ENCODE measurements around the gene POLR3E.
"Not testable (repeated sequence)": the region's sequence is repeated elsewhere in the genome, so short reads cannot be mapped to it uniquely, and the experiment has no call there.

POLR3E gene

DNA sequence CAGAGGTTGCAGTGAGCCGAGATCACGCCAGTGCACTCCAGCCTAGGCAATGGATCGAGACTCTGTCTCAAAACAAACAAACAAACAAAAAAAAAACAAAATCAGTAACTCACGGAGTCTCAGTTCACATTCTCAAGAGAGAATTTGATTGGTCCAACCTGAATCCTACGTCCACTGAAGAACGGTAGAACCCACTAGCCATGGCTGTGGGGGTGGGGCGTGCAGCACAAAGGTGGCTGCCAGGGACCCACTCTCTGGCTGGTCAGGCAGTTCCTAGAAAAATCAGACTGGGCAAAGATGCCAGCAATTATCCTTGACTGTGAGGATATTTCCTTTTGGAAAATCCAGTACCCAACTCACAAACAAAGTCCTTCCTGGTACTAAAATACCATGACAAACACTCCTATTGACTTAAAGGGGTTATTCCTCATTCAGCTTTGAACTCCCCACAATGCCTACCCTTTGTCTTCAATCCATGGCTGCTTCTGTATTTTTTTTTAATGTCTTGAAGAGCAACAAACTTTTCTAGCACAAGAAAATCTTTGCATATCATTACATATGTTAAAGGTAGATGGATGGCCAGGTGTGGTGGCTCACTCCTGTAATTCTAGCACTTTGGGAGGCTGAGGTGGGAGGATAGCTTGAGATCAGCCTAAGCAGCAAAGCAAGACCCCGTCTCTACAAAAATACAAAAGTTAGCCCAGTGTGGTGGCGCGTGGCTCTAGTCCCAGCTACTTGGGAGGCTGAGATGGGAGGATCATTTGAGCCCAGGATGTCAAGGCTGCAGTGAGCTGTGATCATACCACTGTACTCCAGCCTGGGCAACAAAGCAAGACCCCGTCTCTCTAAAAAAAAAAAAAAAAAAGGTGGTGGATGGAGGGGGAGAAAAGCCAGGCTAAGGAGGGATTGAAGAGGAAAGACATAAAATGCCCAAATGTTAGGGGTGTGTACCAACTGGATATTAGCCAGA is 3.8 kb upstream of the POLR3E start:
- DNase-seq, result no peak

DNA sequence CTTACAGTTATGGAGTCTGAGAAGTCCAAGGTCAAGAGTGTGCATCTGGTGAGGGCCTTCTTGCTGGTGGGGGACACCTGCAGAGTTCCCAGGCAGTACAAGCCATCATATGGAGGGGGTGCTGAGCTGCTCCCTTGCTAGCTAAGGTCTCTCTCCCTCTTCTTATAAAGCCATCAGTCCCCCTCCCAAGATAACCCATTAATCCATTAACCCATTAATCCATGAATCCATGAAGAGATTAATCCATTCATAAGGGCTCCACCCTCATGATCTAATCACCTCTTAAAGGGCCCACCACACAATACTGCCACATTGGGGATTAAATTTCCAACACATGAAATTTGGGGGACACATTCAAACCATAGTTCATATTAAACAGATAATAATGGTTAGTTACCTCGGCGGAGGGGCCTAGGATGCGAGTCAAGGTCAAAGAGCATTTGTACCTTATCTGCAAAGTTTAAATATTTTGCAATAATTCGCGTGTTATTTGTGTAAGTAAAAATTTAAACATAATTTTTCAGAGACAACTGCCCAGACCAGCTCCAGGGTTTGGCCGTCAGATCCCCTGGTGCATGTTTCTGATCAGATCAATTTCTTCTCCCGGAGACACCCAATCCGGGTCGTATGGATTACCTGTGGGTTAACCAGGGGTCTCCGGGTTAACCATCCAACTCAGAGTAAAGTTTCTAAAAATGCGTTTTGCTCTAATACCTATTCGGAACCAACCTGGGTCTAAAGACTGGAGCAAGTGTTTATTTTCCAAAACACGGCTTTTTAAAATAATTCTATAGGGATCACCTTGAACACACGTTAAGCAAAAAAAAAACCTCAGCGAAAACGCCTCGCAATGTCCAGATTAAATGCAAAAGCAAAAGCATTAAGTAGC is 740 bp upstream of the POLR3E start:
- no peak for DNase-seq

DNA sequence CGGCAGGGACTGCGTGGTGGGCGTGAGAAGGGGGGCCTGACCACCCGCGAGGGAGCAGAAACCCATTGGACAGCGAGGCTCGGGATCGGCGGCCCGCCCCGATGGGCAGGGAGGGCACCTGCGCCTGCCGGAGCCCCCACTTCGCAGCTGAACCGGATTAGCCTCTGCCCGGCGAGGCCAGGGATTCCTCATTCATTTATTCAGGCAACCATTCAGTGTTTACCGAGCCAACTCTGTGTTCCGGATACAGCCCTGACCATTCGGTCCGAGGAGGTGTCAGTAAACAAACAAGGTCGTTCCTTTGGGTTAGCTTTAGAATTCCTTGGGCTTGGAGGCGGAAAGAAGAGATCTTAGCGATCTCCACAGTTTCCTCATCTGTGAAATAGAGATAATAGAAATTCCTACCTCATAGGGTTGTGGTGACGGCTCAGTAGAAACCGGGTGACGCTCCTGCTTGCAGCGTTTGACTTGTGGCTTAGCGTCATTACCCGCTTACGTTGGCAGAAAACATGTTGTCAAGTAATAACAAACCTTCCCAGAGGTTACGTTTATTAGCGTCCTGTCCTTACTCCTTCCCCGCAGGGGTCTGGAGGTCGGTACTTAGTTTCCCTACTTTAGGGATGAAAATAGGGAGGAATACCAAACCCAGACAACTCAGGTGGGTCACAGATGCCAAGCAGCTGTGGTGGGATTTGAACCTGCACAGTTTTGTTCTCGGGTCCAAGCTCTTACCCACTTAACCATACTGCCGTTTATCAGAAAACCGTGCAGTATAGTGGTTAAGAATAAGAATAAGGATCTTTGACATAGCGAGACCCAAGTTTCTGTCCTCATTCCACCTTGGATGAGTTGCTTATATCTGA is 893 bp downstream of the POLR3E start:
- DNase-seq, result peak; percentile 79

DNA sequence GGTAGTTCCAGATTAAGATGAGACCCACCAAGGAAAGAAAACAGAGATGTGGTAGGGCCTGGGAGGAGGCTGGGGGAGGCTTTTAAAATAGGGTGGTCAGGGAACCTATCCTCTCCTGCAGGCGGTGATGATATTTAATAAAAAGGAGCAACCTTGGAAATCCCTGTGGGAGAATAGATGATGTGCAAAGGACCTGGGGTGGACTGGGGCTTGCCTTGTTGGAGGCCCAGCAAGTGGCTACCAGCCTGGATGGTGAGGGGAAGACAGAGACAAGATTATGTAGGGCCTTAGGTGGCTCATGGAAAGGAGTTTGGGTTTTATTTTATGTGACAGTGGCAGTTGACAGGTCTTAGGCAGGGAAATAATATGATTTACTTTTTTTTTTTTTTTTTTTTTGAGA is 1.8 kb downstream of the POLR3E start:
- no peak for DNase-seq

DNA sequence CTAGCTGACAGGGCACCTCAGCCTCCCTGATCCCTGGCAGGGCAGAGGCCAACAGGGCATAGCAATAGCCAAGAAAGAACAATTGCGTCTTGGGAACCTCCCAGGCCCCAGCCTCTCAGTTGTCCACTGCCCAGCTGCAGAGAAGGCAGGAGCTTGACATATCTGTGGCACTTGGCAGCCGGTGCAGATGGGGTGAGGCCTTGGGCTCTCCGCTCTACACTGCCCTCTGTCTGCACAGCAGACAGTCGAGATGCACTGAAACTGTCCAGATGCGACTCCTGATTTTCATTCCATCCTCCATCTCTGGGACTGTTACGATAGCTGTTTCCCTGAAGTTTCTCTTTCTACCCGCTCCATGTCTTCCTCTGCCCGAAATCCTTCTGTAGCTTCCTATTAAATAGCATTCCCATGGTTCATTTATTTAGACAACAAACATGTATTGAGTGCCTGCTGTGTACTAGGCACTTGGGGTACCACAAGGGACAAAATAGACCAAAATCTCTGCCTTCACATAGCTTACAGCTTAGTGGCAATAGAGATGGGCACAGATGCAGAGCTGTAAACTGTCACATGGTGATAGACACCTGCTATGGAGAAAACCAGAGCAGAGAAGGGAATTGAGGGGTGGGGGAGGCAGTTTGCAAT is 3.3 kb downstream of the POLR3E start:
- peak; percentile 52 for DNase-seq

DNA sequence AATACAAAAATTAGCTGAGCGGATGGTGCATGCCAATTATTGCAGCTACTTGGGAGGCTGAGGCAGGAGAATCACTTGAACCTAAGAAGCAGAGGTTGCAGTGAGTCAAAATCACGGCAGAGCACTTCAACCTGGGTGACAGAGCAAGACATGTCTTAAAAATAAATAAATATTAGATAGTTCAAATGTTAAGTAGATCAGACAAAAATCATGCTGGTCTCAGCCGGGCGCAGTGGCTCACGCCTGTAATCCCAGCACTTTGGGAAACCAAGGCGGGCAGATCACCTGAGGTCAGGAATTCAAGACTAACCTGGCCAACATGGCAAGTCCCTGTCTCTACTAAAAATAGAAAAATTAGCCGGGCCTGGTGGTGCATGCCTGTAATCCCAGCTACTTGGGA is 4.2 kb downstream of the POLR3E start:
- not testable (repeated sequence) for DNase-seq

DNA sequence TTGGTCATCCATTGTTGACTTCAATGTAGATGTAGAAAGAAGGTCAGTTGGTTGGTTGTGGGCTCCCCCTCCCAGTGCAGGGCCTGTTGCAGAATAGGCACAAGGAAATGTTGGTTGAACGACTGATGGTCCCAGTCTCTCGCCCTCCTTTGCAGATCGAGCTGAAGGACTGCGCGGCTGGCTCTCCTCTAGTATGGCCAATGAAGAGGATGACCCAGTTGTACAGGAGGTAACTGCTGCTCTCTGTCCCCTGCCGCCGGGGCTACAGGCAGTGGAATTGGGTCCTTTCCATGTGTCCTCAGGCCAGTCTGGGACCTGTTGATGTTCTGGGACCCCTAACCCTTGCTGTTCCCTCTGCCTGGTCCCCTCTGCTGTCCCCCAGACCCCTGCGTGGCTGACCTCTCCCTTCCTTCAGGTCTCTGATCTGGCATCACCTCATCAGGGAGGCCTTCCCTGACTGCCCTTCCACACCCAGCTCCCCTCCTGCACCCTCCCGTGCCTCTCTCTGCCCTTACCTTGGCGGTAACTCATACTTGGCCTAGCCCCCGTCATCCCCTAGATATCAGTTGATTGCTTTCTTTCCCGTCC is 5.7 kb downstream of the POLR3E start:
- DNase-seq, result no peak

DNA sequence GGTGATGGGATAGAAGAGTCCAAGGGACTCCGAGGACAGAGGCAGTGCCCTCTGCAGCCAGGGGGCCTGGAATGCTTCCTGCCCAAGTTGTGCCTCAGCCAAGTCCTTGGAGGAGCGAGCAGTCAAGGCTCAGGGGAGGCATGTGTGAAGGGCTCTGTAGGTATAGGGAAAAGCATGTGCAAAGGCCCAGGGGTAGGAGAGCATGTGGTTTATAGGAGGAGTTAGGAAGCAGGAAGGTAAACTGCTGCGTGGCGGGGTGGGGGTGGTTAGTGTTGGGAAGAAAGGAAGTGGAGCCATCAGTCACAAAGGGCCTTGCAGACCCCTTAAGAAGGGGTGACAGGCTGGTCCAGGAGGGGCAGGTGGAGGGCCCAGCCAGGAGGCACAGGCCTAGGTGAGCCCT is 7.2 kb downstream of the POLR3E start:
- no peak for DNase-seq

DNA sequence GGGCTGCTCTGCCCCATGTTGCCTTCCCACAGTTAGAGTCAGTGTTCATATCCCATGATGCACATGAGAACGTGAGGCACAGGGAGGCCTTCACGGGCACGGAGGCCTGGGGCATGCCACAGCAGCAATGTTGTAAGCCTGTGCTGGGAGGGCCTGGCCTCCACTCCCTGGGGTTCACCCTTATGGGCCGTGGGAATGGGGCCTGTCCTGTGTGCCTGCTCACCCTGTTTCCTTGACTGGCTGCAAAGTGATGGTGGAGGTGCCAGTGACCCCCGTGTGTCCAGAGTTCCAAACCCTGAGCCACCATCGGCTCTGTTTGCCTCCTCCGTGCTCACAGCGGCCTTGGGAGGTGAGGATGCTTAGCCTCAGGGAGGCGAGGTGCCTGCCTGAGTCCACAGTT is 9.6 kb downstream of the POLR3E start:
- DNase-seq, result no peak

DNA sequence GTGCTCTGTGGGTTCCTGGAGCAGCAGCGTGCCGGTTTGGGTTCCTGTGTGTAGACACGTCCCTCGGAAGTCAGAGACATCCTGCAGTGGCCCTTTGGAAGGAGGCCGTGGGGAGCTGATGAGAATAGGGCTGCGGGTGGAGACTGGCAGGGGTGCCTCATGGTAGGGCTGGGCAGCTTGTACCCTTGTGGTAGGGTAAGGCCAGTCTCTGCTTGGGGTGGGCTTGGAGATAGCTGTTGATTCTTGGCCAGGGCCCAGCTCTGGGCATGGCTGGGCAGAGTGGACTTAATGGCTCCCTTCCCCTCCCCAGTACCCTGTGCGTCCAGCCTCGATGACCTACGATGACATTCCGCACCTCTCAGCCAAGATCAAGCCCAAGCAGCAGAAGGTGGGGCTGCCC is 10.6 kb downstream of the POLR3E start:
- no peak for DNase-seq

DNA sequence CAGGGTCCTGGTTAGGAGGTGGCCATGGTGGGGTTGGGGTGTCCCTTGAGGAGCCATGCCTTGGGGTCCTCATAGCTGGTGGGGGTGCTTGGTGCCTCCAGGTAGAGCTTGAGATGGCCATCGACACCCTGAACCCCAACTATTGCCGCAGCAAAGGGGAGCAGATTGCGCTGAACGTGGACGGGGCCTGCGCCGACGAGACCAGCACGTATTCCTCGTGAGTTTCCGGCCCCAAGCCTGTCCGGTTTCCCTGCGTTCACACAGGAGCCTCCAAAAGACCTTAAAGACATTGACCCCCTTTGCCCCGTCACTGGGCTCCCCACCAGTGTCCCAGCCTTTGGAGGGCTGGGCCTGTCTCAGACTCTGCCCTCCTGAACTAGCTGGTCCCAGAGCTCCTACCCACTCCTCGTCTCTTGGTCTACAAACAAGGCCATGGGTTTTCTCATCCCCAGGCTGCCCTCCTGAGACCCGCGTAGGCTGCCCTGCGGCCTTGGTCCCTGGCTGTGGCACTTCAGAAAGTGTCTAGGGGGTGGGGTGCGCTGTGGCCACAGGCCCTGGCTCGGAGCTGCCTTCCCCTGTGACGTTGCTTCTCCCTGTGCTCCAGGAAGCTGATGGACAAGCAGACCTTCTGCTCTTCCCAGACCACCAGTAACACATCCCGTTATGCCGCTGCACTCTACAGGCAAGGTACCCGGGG is 11.8 kb downstream of the POLR3E start:
- DNase-seq, result no peak

DNA sequence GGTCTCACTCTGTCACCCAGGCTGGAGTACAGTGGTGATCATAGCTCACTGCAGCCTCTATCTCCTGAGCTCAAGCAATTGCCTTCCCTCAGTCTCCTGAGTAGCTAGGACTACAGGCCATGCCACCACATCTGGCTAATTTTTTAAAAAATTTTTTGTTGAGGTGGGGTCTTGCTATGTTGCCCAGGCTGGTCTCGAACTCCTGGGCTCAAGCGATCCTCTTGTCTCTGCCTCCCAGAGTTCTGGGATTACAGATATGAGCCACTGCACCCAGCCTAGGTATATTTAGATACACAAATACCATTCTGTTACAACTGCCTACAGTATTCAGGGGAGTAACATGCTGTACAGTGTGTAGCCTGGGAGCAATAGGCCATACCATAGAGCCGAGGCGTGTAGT is 14.3 kb downstream of the POLR3E start:
- DNase-seq, result no peak

DNA sequence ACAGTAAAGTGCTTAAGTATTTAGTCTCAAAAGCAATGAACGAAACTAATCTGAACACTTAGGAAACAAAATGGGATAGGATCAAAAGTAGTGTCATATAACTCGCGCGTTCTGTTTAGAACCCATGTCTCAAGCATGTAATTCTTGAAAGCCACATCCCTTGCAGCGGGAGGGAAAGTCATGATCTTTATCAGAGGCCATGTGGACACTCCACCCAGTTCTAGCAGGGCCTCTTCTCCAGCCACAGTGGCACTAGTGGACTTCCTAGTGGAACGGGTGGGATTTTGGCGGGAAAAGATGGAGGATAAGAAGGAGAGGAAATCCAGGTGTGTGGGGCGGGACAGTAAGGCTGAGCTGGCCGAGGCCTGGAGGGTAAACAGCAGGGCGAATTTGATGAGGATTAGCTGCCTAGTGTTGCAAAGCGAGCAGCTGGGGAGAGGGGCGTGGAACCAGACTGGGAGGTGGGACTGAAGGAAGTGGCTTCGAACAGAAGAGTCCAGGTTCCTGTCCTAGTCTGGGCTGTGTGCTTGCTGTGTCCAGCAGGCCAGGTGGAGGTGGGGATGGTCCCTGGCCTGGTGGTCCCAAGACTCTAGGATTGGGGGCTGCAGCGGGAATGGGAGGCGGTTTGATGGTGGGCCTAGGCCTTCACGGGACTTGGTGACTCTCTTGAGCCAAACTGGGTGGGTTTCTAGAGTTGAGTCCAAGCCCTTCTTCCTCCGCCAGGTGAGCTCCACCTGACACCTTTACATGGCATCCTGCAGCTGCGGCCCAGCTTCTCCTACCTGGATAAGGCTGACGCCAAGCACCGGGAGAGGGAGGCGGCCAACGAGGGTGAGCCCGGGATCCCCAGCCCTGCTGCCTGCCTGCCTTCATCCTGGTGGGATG is 15.9 kb downstream of the POLR3E start:
- no peak for DNase-seq

DNA sequence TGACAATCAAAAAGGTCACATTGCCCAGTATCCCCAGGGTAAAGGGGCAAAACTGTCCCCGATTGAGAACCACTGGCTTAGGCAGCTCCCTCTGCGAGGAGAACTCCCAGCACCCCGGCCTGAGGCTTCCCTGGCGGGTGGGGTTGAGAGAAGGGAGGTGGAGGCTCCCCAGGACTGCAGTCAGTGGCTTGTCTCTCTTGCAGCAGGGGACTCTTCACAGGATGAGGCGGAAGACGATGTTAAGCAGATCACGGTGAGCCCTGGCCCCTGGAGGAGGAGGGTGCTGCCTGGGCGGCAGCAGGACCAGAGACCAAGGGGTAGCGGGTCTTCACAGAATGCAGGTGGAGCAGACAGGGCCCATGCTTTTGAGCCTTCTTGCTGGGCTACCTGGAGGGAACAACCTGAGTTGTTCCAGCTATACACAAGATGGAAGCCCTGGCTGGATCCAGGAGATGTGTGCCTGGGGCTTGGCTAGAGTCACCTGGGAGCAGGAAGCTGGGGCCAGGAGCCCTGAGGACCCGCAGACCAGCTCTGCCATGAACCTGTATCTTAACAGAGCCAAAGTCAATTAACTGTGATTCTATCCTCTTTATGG is 16.8 kb downstream of the POLR3E start:
- no peak for DNase-seq

DNA sequence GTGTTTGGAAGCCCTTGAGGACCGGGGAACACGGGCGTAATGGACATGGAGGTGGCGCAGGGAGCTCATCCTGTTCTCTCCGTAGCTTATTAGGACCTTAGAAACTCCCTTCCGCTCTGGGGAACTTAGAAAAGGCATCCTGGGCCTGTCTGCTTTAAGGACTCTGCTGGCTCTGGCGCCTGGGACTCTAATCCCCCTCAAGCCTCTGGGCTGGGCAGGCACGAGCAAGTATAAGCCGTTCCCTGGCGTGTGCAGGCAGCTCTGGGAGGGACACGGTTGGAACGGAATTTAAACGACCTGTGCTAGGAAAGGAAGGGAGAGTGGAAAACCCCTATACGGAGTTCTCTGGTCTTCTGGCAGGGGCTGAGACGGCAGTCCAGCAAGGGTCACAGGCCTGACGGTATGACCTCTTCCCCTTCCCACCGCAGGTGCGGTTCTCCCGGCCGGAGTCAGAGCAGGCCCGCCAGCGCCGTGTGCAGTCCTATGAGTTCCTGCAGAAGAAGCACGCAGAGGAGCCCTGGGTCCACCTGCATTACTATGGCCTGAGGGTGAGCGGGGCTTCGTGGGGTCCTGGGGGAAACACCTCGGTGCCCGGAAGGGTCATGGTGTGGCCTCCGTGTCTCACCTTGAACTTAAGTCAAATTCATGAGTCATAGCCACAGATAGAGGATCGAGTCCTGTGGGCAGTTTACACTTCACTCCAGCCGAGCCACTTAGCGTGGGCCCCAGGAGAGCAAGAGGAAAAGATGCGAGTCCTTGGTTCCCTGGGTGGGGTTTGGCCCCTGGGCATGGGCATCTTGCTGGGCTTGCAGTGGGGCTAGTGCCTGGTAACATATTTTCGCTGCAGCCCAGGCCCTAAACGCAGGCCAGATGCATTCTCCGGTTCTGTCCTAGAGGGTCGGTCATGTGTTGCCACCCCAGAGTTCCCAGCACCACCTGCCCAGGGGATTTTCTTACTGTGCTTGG is 17.7 kb downstream of the POLR3E start:
- no peak for DNase-seq

DNA sequence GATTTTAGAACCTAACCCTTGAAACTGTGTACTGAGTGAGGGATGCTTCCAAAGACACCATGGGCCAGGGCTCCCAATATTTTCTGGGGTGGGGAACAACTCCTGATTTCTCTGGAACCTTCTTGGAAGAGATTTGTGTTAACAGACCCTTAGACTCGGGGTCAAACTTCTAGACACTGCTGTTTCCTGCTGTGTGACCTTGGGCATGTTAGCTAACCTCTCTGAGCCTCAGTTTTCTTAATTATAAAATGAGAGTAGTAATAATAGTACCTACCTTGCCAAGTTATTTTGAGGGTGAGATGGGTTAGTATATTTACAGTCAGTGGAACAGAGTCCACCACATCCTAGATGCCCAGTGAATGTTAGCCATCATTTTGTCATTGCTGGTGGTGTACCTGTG is 18.8 kb downstream of the POLR3E start:
- no peak for DNase-seq

DNA sequence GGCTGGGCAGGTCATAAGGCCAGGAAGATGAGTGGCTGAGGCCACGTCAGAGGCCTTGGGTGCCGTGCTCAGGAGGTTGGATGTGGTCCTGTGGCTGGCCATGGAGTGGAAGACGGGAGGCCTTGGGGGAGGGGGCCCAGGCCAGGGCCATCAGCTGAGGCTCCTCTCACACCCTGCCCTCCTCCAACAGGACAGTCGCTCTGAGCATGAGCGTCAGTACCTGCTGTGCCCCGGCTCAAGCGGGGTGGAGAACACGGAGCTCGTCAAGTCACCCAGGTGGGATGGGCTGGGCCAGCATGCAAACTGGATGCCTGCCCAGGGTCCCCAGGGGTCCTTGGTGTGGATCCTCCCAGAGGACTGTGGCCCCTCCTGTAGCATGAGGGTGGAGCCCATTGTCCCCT is 19.2 kb downstream of the POLR3E start:
- no peak for DNase-seq

DNA sequence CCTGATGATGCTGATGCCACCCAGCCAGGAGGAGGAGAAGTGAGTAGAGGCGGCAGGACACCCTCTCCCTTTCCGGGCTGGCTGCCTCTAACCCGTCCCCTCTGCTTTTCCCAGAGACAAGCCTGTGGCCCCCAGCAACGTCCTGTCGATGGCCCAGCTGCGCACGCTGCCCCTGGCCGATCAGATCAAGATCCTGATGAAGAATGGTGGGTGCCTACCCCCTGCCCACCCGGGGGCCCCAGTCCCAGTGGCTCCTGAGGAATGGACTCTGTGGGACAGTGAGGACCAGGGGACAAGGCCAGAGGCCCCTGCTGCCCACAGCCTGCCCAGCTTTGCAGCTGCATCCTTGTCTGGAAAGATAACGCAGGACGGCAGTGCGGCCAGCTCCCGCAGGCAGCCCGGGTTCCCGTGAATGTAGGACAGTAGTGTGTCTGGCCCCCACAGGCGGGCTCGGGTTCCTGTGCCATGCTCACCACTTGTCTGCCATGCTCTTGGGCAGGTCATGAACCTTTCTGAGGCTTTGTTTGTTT is 19.9 kb downstream of the POLR3E start:
- no peak for DNase-seq
